Gastroesophageal sphincter (tissue), 4 donors: Measurements from ENCODE around the gene OPCML. TPM values are rescaled to one million over a fixed set of nuclear protein-coding genes. Genes with fewer than 3 reads are reported as not detected.

Source experiments
- ATAC-seq: fragments of 150-250 bp; one replicate; pipeline ENCODE4 v1.9.1; 2016; ENCODE audit warnings: mild to moderate bottlenecking, moderate library complexity
- H3K27ac ChIP-seq, 4 donors: fragments of 200-600 bp; sonication (generic) in 3 of 4; 1 replicate in 3 of 4; 2 replicates in 1 of 4; pipeline ENCODE4 v1.5.1; 2016 to 2019
- H3K27me3 ChIP-seq: fragments of 200-600 bp; sonication (generic); one replicate; pipeline ENCODE4 v1.5.1; 2019
- H3K36me3 ChIP-seq, 2 donors: fragments of 200-600 bp; sonication (generic); one replicate each; pipeline ENCODE4 v1.5.1; 2019; ENCODE audit warnings: control low read depth in 1 of 2
- H3K4me1 ChIP-seq, 3 donors: fragments of 200-600 bp; sonication (generic); 1 replicate in 2 of 3; 2 replicates in 1 of 3; pipeline ENCODE4 v1.5.1; 2016 to 2019; ENCODE audit warnings: control low read depth in 2 of 3
- H3K4me3 ChIP-seq, 2 donors: fragments of 200-600 bp; sonication (generic); one replicate each; pipeline ENCODE4 v1.5.1; 2019; ENCODE audit warnings: mild to moderate bottlenecking in 1 of 2, moderate library complexity in 1 of 2
- H3K9me3 ChIP-seq, 3 donors: fragments of 200-600 bp; sonication (generic); one replicate each; pipeline ENCODE4 v1.5.1; 2017 to 2019; ENCODE audit warnings: control low read depth in 2 of 3
- EP300 ChIP-seq: sonication (generic); formaldehyde crosslinking; IDR thresholded peaks from one replicate; pipeline ENCODE4 v1.6.1; 2017; ENCODE audit warnings: antibody characterized with exemption, mild to moderate bottlenecking
- POLR2A ChIP-seq, 2 donors: fragments of 450-650 bp; IDR thresholded peaks; one replicate each; pipeline ENCODE4 v1.6.1; 2017; ENCODE audit warnings: antibody characterized with exemption in 2 of 2, mild to moderate bottlenecking in 2 of 2, moderate library complexity in 1 of 2
- POLR2AphosphoS5 ChIP-seq: sonication (generic); formaldehyde crosslinking; IDR thresholded peaks from one replicate; pipeline ENCODE4 v1.6.1; 2017; ENCODE audit warnings: antibody characterized with exemption
- WGBS, 2 donors: methylation state at CpG; one replicate each; pipeline ENCODE4 v1.1.5; 2018; ENCODE audit warnings: low coverage in 1 of 2; 5-methylcytosine and 5-hydroxymethylcytosine counted together
- total RNA-seq, 4 donors: library from RNA; depleted of rRNA; stranded (reverse); fragments of >200 nt; gene quantifications; one replicate each; pipeline ENCODE4 v1.1.0, GENCODE V29; 2016
- TF ChIP-seq, protein P1 (sequence below), 4 experiments: fragments of 200-600 bp in 2 of 4; fragments of 450-650 bp in 2 of 4; sonication (generic) in 1 of 4; IDR thresholded peaks; one replicate each; pipeline ENCODE4 v1.5.1; 2017 to 2019; ENCODE audit warnings: antibody characterized with exemption in 4 of 4, mild to moderate bottlenecking in 2 of 4, moderate library complexity in 2 of 4

Gene OPCML
- total RNA-seq, 4 donors from 2014 or later = 0.13 to 0.93 (median 0.33) TPM

DNA sequence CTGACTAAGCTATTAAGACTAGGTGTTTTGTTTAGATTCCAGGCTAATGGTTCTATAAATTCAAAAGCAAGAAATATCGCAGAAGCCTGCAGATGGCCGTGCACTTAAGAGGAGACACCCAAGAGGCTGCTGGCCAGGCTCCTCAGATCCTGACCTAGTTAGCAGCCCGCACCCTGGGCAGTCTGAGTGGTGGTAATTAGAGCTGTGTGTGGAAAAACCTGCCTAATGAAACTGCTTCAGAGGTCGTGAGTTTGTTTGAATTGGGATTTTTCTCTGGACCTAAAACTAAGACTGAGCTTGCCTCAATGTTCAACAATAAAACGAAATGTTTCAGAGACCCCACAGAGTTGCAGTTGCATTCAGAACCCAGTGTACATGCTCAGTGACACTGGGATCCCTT, 627.7 kb downstream of the OPCML start:
- Histone ChIP-seq H3K27me3 (peaks cover 6% of the 10 kb centered on the region), H3K36me3 (no peaks in the 10 kb centered on the region), H3K4me3 (no peak overlapping the region), H3K4me1 (no peaks in the 10 kb centered on the region), H3K27ac (no peak overlapping the region), H3K9me3 (no peaks in the 10 kb centered on the region)
- WGBS, 2 donors = 17 to 44% methylated on average over 1 to 3 of the region's 5 CpGs
- no peak for ATAC-seq
- TF ChIP-seq POLR2AphosphoS5 (no peak), EP300 (no peak), POLR2A (IDR thresholded peaks at IDR 0.05) (no peak)
- TF ChIP-seq, protein P1, sequence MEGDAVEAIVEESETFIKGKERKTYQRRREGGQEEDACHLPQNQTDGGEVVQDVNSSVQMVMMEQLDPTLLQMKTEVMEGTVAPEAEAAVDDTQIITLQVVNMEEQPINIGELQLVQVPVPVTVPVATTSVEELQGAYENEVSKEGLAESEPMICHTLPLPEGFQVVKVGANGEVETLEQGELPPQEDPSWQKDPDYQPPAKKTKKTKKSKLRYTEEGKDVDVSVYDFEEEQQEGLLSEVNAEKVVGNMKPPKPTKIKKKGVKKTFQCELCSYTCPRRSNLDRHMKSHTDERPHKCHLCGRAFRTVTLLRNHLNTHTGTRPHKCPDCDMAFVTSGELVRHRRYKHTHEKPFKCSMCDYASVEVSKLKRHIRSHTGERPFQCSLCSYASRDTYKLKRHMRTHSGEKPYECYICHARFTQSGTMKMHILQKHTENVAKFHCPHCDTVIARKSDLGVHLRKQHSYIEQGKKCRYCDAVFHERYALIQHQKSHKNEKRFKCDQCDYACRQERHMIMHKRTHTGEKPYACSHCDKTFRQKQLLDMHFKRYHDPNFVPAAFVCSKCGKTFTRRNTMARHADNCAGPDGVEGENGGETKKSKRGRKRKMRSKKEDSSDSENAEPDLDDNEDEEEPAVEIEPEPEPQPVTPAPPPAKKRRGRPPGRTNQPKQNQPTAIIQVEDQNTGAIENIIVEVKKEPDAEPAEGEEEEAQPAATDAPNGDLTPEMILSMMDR (IDR thresholded peaks at IDR 0.05) = no peak

DNA sequence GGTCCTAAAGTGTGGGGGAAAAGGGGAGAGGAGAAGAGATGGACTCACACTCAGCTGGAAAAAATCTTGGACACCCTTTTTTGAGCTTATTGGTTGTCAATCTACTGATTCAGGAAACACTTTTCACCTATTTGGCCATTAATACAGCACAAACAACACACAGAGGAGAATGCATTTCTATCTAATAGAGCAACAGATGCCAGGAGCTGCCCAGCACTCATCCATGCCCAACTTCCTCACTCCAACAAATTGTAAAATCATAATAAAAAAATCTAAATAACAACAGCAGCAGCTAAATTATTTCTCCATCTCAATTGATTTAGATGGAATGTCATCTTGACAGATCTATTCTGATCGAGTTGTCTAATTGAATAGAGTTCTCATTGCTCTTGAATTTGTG, 628.2 kb downstream of the OPCML start:
- H3K9me3 ChIP-seq = no peaks in the 10 kb centered on the region

DNA sequence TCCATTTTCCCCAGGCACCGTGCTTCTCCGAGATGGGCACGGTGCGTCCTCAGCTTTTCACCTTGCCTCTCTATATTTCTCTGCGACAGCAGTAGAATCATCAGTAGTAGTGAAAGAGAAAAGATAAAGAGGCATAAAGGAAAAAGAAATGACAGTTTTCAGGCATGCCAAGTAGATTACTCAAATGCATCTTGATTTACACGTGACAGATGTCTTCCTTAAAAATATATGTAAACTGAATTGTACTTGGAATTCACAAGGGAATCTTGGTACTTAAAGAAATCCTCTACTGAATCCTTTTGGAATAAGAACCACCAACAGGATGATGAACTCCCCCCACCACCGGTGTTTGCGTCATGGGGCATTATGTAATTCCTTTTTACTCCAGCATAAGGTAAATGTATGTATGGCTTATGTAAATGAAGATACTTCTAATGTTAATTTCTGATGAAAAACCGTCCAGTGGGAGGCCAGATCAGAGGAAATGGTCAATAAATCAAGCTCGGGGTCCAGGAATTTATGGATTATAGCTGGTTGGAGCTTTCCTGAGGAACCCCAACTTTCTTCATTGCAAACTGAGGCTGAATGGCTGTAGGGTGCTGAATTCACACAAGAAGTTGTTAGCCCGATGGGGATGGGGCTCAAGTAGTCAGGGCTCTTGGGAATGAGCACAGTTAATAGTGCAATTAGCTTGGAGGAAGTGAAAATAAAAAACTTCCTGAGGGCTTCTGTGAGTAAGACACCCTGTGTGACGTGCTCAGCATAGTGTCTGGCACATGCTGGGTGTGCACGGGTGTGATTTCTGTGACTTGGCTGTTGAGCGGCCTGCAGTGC, 630.4 kb downstream of the OPCML start:
- WGBS, 2 donors = 73 to 76% methylated on average over 10 to 14 of the region's 14 CpGs
- no peak for ATAC-seq
- H3K27me3 ChIP-seq = no peaks in the 10 kb centered on the region
- H3K4me3 ChIP-seq = no peak overlapping the region
- no peak for TF ChIP-seq POLR2AphosphoS5
- no peaks in the 10 kb centered on the region for H3K9me3 ChIP-seq
- no peak overlapping the region for H3K27ac ChIP-seq
- no peaks in the 10 kb centered on the region for H3K36me3 ChIP-seq
- no peaks in the 10 kb centered on the region for H3K4me1 ChIP-seq

More for the DNA sequence above, 628.2 kb downstream of the OPCML start:
- ATAC-seq = no peak
- 39 to 40% methylated on average over 1 of the region's 1 CpG for WGBS, 2 donors
- H3K4me1 ChIP-seq = no peaks in the 10 kb centered on the region
- peaks cover 5% of the 10 kb centered on the region for H3K27me3 ChIP-seq
- H3K4me3 ChIP-seq = no peak overlapping the region
- H3K36me3 ChIP-seq = no peaks in the 10 kb centered on the region
- TF ChIP-seq, protein P1 (IDR thresholded peaks at IDR 0.05) = no peak
- TF ChIP-seq POLR2AphosphoS5 = no peak
- TF ChIP-seq POLR2A (IDR thresholded peaks at IDR 0.05) = no peak
- TF ChIP-seq EP300 = no peak
- H3K27ac ChIP-seq = no peak overlapping the region

DNA sequence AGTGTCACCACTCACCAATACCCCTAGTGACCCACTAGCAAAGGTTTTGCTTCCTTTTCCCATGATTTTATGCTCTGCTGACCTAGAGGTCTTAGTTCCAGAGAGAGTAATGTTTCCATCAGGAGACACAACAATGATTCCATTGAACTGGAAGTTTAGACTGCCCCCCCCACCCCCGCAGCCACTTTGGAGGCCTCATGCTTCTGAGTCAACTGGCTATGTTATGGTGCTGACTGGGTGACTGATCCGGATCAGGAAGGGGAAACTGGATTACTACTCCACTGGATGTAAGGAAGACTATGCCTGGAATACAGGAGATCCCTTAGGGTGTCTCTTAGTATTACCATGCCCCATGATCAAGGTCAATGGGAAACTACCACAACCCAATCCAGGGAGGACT, 633.6 kb downstream of the OPCML start:
- H3K36me3 ChIP-seq = no peaks in the 10 kb centered on the region
- ATAC-seq = no peak
- no peak overlapping the region for H3K27ac ChIP-seq
- no peak overlapping the region for H3K4me3 ChIP-seq
- H3K4me1 ChIP-seq = no peaks in the 10 kb centered on the region
- WGBS, 2 donors = 100% methylated on average over 1 of the region's 2 CpGs; no CpG with 5 or more reads in 1 of the 2 donors
- TF ChIP-seq POLR2AphosphoS5 (no peak), POLR2A (IDR thresholded peaks at IDR 0.05) (no peak), EP300 (no peak)
- TF ChIP-seq, protein P1 (IDR thresholded peaks at IDR 0.05) = no peak
- H3K9me3 ChIP-seq = no peaks in the 10 kb centered on the region
- H3K27me3 ChIP-seq = no peaks in the 10 kb centered on the region

DNA sequence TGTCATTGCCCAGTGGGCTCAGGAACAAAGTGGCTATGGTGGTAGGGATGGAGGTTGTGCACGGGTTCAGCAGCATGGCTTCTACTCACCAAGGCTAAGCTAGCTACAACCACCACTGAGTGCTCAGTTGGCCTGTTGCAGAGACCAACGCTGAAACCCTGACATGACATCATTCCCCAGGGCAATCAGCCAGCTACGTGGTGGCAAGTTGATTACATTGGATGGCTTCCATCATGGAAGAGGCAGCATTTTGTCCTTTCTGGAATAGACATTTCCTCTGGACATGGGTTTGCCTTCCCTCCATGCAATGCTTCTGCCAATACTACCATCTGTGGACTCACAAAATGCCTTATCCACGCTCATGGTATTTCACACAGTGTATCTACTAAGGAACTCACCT, 634.3 kb downstream of the OPCML start:
- H3K27me3 ChIP-seq = no peaks in the 10 kb centered on the region
- no peaks in the 10 kb centered on the region for H3K4me1 ChIP-seq
- TF ChIP-seq, protein P1 (IDR thresholded peaks at IDR 0.05) = no peak
- TF ChIP-seq POLR2AphosphoS5 (no peak), POLR2A (IDR thresholded peaks at IDR 0.05) (no peak), EP300 (no peak)
- H3K9me3 ChIP-seq = no peaks in the 10 kb centered on the region
- whole genome bisulfite sequencing, 2 donors = 63 to 100% methylated on average over 1 to 4 of the region's 4 CpGs
- H3K27ac ChIP-seq = no peak overlapping the region
- H3K4me3 ChIP-seq = no peak overlapping the region
- ATAC-seq = no peak
- H3K36me3 ChIP-seq = no peaks in the 10 kb centered on the region
